RWPE2 (cell line): ENCODE data around the gene DGUOK.

Experiments used
- ATAC-seq: fragments of 200-7000 bp; cut with Tn5 transposase; 3 replicates; pipeline ENCODE4 v1.9.1; 2021; ENCODE audit warnings: low read depth
- DNase-seq: peaks from one replicate; pipeline ENCODE4 v3.0.0-alpha.2; 2020; ENCODE audit warnings: low spot score
- H3K27ac ChIP-seq: fragments of 450-650 bp; 2 replicates; pipeline ENCODE4 v1.5.1; 2017; ENCODE audit warnings: mild to moderate bottlenecking; ENCODE audit not compliant: poor library complexity, severe bottlenecking
- H3K27me3 ChIP-seq: fragments of 250-450 bp; sonication (Bioruptor Pico); 2 replicates; pipeline ENCODE4 v1.5.1; 2021; ENCODE audit warnings: mild to moderate bottlenecking, moderate library complexity; ENCODE audit not compliant: insufficient read depth, poor library complexity, severe bottlenecking
- H3K36me3 ChIP-seq: fragments of 250-450 bp; sonication (Bioruptor Pico); 2 replicates; pipeline ENCODE4 v1.5.1; 2020; ENCODE audit warnings: low read depth, mild to moderate bottlenecking, moderate library complexity
- H3K4me1 ChIP-seq: fragments of 250-450 bp; sonication (Bioruptor Pico); 2 replicates; pipeline ENCODE4 v1.5.1; 2021; ENCODE audit warnings: mild to moderate bottlenecking, moderate library complexity; ENCODE audit not compliant: insufficient read depth, poor library complexity, severe bottlenecking
- H3K4me3 ChIP-seq: fragments of 250-450 bp; sonication (Bioruptor Pico); 2 replicates; pipeline ENCODE4 v1.5.1; 2021; ENCODE audit warnings: mild to moderate bottlenecking, moderate library complexity; ENCODE audit not compliant: severe bottlenecking
- H3K9me3 ChIP-seq: fragments of 250-450 bp; sonication (Bioruptor Pico); 2 replicates; pipeline ENCODE4 v1.5.1; 2021; ENCODE audit warnings: mild to moderate bottlenecking, moderate library complexity; ENCODE audit not compliant: severe bottlenecking
- CTCF ChIP-seq: fragments of 450-650 bp; IDR thresholded peaks from one replicate; pipeline ENCODE4 v1.5.1; 2017; ENCODE audit warnings: mild to moderate bottlenecking, moderate library complexity; ENCODE audit not compliant: poor library complexity, severe bottlenecking

DGUOK gene

GRCh38 chr2:73896362-73897239, 30.1 kb upstream of the DGUOK start:
- H3K27ac ChIP-seq = no peak overlapping the region
- no peaks in the 10 kb centered on the region for H3K27me3 ChIP-seq
- no peaks in the 10 kb centered on the region for H3K9me3 ChIP-seq
- no peaks in the 10 kb centered on the region for H3K4me1 ChIP-seq
- no peaks in the 10 kb centered on the region for H3K36me3 ChIP-seq
- ATAC-seq = no peak
- no peak overlapping the region for H3K4me3 ChIP-seq
- no peak for DNase-seq
- no peak for TF ChIP-seq CTCF

- no peak overlapping the region for H3K4me3 ChIP-seq
- H3K9me3 ChIP-seq = no peaks in the 10 kb centered on the region
- H3K27ac ChIP-seq = no peak overlapping the region
- no peaks in the 10 kb centered on the region for H3K36me3 ChIP-seq
- H3K4me1 ChIP-seq = no peaks in the 10 kb centered on the region
- no peak for TF ChIP-seq CTCF
- ATAC-seq (no peak), DNase-seq (no peak)
- no peaks in the 10 kb centered on the region for H3K27me3 ChIP-seq
These were observed 29.5 kb upstream of the DGUOK start for GRCh38 chr2:73897240-73897583.

GRCh38 chr2:73897934-73898333, 28.7 kb upstream of the DGUOK start:
- TF ChIP-seq CTCF = no peak
- no peaks in the 10 kb centered on the region for H3K27me3 ChIP-seq
- H3K4me1 ChIP-seq = no peaks in the 10 kb centered on the region
- H3K27ac ChIP-seq = no peak overlapping the region
- H3K9me3 ChIP-seq = no peaks in the 10 kb centered on the region
- ATAC-seq (no peak), DNase-seq (no peak)
- no peak overlapping the region for H3K4me3 ChIP-seq
- no peaks in the 10 kb centered on the region for H3K36me3 ChIP-seq

GRCh38 chr2:73899801-73900336, 26.8 kb upstream of the DGUOK start:
- Histone ChIP-seq H3K27me3 (no peaks in the 10 kb centered on the region), H3K36me3 (no peaks in the 10 kb centered on the region), H3K27ac (no peak overlapping the region), H3K4me3 (no peak overlapping the region), H3K9me3 (no peaks in the 10 kb centered on the region), H3K4me1 (no peaks in the 10 kb centered on the region)
- no peak for TF ChIP-seq CTCF
- DNase-seq = no peak
- no peak for ATAC-seq

GRCh38 chr2:73901143-73901542, 25.5 kb upstream of the DGUOK start:
- no peaks in the 10 kb centered on the region for H3K27me3 ChIP-seq
- TF ChIP-seq CTCF = no peak
- H3K4me3 ChIP-seq = no peak overlapping the region
- H3K9me3 ChIP-seq = no peaks in the 10 kb centered on the region
- no peak overlapping the region for H3K27ac ChIP-seq
- ATAC-seq (no peak), DNase-seq (no peak)
- H3K36me3 ChIP-seq = no peaks in the 10 kb centered on the region
- H3K4me1 ChIP-seq = no peaks in the 10 kb centered on the region
